Measurements from ENCODE around the gene SALL2. TPM values are rescaled to one million over a fixed set of nuclear protein-coding genes. Genes with fewer than 3 reads are reported as not detected.

The SALL2 gene
- 7.5 and 9.1 TPM in 2 replicates for polyA plus RNA-seq (2012; rRNA removed)
- polyA plus RNA-seq (2012; cell fraction: cytosol; rRNA removed), result 7.0 and 7.7 TPM in 2 replicates
- polyA plus RNA-seq (2012; cell fraction: nucleus; rRNA removed), result 6.1 and 6.4 TPM in 2 replicates

DNA sequence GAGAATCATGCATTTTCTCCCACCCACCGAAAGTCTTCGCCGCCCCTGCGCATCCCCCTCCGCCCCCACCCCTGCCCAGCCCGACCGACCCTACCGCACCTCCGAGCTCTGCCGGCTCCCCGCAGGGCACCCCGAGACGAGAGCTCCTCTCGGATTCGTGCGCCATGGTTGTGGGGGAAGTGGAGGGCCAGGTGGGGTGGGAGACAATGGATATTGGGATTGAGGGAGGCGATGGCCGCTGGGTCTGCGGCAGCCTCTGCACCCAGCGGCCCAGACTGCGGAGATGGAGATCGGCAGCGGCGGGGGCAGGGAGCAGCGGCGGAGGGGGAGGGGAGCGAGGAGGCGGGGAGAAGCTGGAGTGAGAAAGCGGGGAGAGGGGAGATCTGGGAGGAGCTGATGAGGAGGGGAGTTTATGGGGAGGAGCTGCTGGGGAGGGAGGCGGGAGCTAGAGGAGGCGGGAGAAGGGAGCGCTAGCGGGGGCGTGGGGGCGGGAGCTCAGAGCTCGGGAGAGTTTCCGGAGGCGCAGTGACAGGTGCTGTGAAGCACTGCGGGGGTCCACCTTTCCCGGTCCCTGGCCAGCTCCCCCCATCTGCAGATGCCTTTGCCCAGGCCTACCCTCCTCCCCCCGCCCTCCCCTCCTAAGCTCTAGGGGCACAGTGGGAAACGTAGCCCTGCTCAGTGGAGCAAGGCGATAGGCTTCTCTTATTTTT, at the start of gene SALL2:
TSS of gene SALL2 (minus strand) at position 385 of the 710 bp plus-strand sequence. CDS start at position 166, 219 bp downstream.
- TF ChIP-seq RFX5 (IDR thresholded peaks at IDR 0.05; ENCODE audit: low read length) (no peak), MXI1 (IDR thresholded peaks at IDR 0.05; ENCODE audit: low read depth, low read length) (peak; percentile 37; the same call in 1 of the 2 replicates), JUND (IDR thresholded peaks at IDR 0.05) (no peak), NRF1 (IDR thresholded peaks at IDR 0.05; ENCODE audit: low read depth, low read length) (no peak), CHD2 (IDR thresholded peaks at IDR 0.05; ENCODE audit: low read length, partially characterized antibody) (peak; percentile 92), GATA2 (CRISPR knock-in tag; IDR thresholded peaks at IDR 0.05) (peak; percentile 40; the same call in 1 of the 2 replicates), TCF12 (IDR thresholded peaks at IDR 0.05) (no peak), EZH2phosphoT487 (IDR thresholded peaks at IDR 0.05; ENCODE audit: borderline replicate concordance, low read depth) (no peak), NFIC (IDR thresholded peaks at IDR 0.05; ENCODE audit: borderline replicate concordance) (no peak), SMC3 (IDR thresholded peaks at IDR 0.05; ENCODE audit: low read depth, low read length) (no peak), TAF1 (IDR thresholded peaks at IDR 0.05; ENCODE audit: borderline replicate concordance, low read depth, low read length) (0 out of 2 replicates have a peak, but pooled peaks have one; percentile 11), IRF3 (IDR thresholded peaks at IDR 0.05; ENCODE audit: low read depth, low read length) (no peak), EP300 (IDR thresholded peaks at IDR 0.05; ENCODE audit: borderline replicate concordance in 1 of 2, low read depth in 1 of 2, low read length in 1 of 2) (no peak)
- TF ChIP-seq, protein P1, sequence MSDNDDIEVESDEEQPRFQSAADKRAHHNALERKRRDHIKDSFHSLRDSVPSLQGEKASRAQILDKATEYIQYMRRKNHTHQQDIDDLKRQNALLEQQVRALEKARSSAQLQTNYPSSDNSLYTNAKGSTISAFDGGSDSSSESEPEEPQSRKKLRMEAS (IDR thresholded peaks at IDR 0.05; ENCODE audit: low read depth), result 0 out of 2 replicates have a peak, but pooled peaks have one; percentile 27
- no peaks in the 10 kb centered on the region for H3K9me2 ChIP-seq
- H3K36me3 ChIP-seq (replicated peaks in 1 of 2; ENCODE audit: control insufficient read depth in 1 of 2, insufficient read depth in 2 of 2, low read length in 1 of 2), result peaks cover 0 to 5% of the 10 kb centered on the region in 2 experiments
- no peaks in the 10 kb centered on the region for H3K9me3 ChIP-seq
- DNase-seq, result peak; percentile 93
- H3K4me1 ChIP-seq (ENCODE audit: control insufficient read depth in 1 of 2, insufficient read depth in 2 of 2, low read depth in 1 of 2, low read length in 1 of 2), result peaks cover 0 to 16% of the 10 kb centered on the region in 2 experiments; a peak in 1 of 4 replicates
- peak within 1 kb of the TSS in 1 of 2 experiments; percentile 82; a peak in 2 of 4 replicates for H3K27ac ChIP-seq (ENCODE audit: low read depth in 2 of 2, low read length in 1 of 2)
- no peaks in the 10 kb centered on the region for H3F3A ChIP-seq (replicated peaks; ENCODE audit: insufficient read depth)
- H3K79me2 ChIP-seq (ENCODE audit: insufficient read depth), result no peaks in the 10 kb centered on the region; the same call in 1 of the 2 replicates
- CTCF ChIA-PET, result interaction anchor here (0.7 to 1.2 kb wide), 5 partner anchors 9 to 50 kb away, joined by 3 to 7 read pairs (median 4); no protein-coding TSS in a partner anchor
- WGBS (ENCODE audit: low lambda C conversion rate), result 4% methylated on average over 40 of the region's 43 CpGs
- H2AFZ ChIP-seq (ENCODE audit: low read depth), result peak within 1 kb of the TSS; percentile 91; the same call in 1 of the 2 replicates
- no peaks in the 10 kb centered on the region for H4K20me1 ChIP-seq (ENCODE audit: insufficient read depth)
- peak within 1 kb of the TSS; percentile 80 for H3K9ac ChIP-seq
- H3K4me2 ChIP-seq, result peak within 1 kb of the TSS; percentile 89
- peaks cover 6% of the 10 kb centered on the region; the same call in 1 of the 2 replicates for H3K27me3 ChIP-seq (ENCODE audit: insufficient read depth)
- H3K4me3 ChIP-seq (ENCODE audit: low read depth in 2 of 2, low read length in 1 of 2), result peak within 1 kb of the TSS; percentile 75 to 77
- POLR2A ChIA-PET, result interaction anchor here (0.7 to 2.8 kb wide), 3 partner anchors 15 to 70 kb away, joined by 3 to 36 read pairs (median 5); partner anchors contain the start of genes CHD8, METTL3, RAB2B and TOX4

- H2AFZ ChIP-seq (ENCODE audit: low read depth), result no peak overlapping the region
- POLR2A ChIA-PET, result no interaction called here
- no peaks in the 10 kb centered on the region for H3K79me2 ChIP-seq (ENCODE audit: insufficient read depth)
- no peak overlapping the region for H3K4me2 ChIP-seq
- H3K4me3 ChIP-seq (ENCODE audit: low read depth in 2 of 2, low read length in 1 of 2), result no peak overlapping the region
- H4K20me1 ChIP-seq (ENCODE audit: insufficient read depth), result no peaks in the 10 kb centered on the region
- H3K27me3 ChIP-seq (ENCODE audit: insufficient read depth), result peaks cover 35% of the 10 kb centered on the region; the same call in 1 of the 2 replicates
- 15% methylated on average over 6 of the region's 6 CpGs for WGBS (ENCODE audit: low lambda C conversion rate)
- CTCF ChIA-PET, result interaction anchor here (1.0 kb wide), 1 partner anchor 143 kb away, joined by 3 read pairs; no protein-coding TSS in a partner anchor
- no peaks in the 10 kb centered on the region for H3F3A ChIP-seq (replicated peaks; ENCODE audit: insufficient read depth)
- H3K36me3 ChIP-seq (replicated peaks in 1 of 2; ENCODE audit: control insufficient read depth in 1 of 2, insufficient read depth in 2 of 2, low read length in 1 of 2), result no peaks in the 10 kb centered on the region
- no peak overlapping the region for H3K27ac ChIP-seq (ENCODE audit: low read depth in 2 of 2, low read length in 1 of 2)
- DNase-seq, result no peak
- H3K9me2 ChIP-seq, result no peaks in the 10 kb centered on the region
- no peaks in the 10 kb centered on the region; the same call in 1 of the 2 replicates for H3K9me3 ChIP-seq
- TF ChIP-seq RAD21 (IDR thresholded peaks at IDR 0.05; ENCODE audit: low read length) (no peak), USF1 (IDR thresholded peaks at IDR 0.05; ENCODE audit: borderline replicate concordance, low read depth) (no peak), SIN3A (IDR thresholded peaks at IDR 0.05; ENCODE audit: borderline replicate concordance, low read depth, low read length) (no peak), EZH2phosphoT487 (IDR thresholded peaks at IDR 0.05; ENCODE audit: borderline replicate concordance, low read depth) (no peak), TAF1 (IDR thresholded peaks at IDR 0.05; ENCODE audit: borderline replicate concordance, low read depth, low read length) (no peak)
- no peaks in the 10 kb centered on the region for H3K4me1 ChIP-seq (ENCODE audit: control insufficient read depth in 1 of 2, insufficient read depth in 2 of 2, low read depth in 1 of 2, low read length in 1 of 2)
- H3K9ac ChIP-seq, result no peak overlapping the region
Measured at GRCh38 chr14:21575661-21576060, 49.5 kb upstream of the SALL2 start.

Measured in SK-N-SH (cell line).